Measurements from ENCODE around the gene ZNF701. TPM values are rescaled to one million over a fixed set of nuclear protein-coding genes. Genes with fewer than 3 reads are reported as not detected.

Gene ZNF701
- total RNA-seq (2022) (not detected in 2 replicates), Bru-seq, nascent RNA (not detected), BruChase-seq, experiment 1, labeled RNA remaining after a 6-hour chase (percentile 1 among the genes with signal in this experiment), BruChase-seq, experiment 2, labeled RNA remaining after a 2-hour chase (percentile 3 among the genes with signal in this experiment)
- long read RNA-seq, result 0 reads

GRCh38 chr19:52570000-52570861 lies at the start of gene ZNF701:
Gene ZNF701 (plus strand): TSS chr19:52570287. CDS start chr19:52574148, 3,861 bp downstream.
- H3K4me1 Mint-ChIP-seq (ENCODE audit: low read depth, unreplicated experiment), result no peaks in the 10 kb centered on the region
- CTCF ChIA-PET, result no interaction called here
- H3K27me3 Mint-ChIP-seq (ENCODE audit: unreplicated experiment), result no peaks in the 10 kb centered on the region
- H3K4me3 Mint-ChIP-seq (ENCODE audit: low read depth, unreplicated experiment), result no peak within 1 kb of the TSS
- H3K36me3 Mint-ChIP-seq (ENCODE audit: insufficient read depth, unreplicated experiment), result no peaks in the 10 kb centered on the region
- no TSS peak for BruUV-seq (replicated peaks)
- TF ChIP-seq, protein P1, sequence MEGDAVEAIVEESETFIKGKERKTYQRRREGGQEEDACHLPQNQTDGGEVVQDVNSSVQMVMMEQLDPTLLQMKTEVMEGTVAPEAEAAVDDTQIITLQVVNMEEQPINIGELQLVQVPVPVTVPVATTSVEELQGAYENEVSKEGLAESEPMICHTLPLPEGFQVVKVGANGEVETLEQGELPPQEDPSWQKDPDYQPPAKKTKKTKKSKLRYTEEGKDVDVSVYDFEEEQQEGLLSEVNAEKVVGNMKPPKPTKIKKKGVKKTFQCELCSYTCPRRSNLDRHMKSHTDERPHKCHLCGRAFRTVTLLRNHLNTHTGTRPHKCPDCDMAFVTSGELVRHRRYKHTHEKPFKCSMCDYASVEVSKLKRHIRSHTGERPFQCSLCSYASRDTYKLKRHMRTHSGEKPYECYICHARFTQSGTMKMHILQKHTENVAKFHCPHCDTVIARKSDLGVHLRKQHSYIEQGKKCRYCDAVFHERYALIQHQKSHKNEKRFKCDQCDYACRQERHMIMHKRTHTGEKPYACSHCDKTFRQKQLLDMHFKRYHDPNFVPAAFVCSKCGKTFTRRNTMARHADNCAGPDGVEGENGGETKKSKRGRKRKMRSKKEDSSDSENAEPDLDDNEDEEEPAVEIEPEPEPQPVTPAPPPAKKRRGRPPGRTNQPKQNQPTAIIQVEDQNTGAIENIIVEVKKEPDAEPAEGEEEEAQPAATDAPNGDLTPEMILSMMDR (IDR thresholded peaks at IDR 0.05; ENCODE audit: unreplicated experiment), result no peak
- H3K27ac Mint-ChIP-seq (ENCODE audit: unreplicated experiment), result no peak within 1 kb of the TSS
- intact Hi-C loops (cut with micrococcal nuclease; ENCODE audit: unreplicated experiment), result no loop called here
- no peak for DNase-seq
- H3K9me3 Mint-ChIP-seq (ENCODE audit: low read depth, unreplicated experiment), result peaks cover 13% of the 10 kb centered on the region

- BruUV-seq (replicated peaks), result no TSS peak
- Mint-ChIP-seq H3K4me3 (ENCODE audit: low read depth, unreplicated experiment) (no peak overlapping the region), H3K36me3 (ENCODE audit: insufficient read depth, unreplicated experiment) (peaks cover 7% of the 10 kb centered on the region), H3K4me1 (ENCODE audit: low read depth, unreplicated experiment) (no peaks in the 10 kb centered on the region), H3K27ac (ENCODE audit: unreplicated experiment) (no peak overlapping the region), H3K27me3 (ENCODE audit: unreplicated experiment) (no peaks in the 10 kb centered on the region), H3K9me3 (ENCODE audit: low read depth, unreplicated experiment) (peaks cover 10% of the 10 kb centered on the region)
- no peak for DNase-seq
- TF ChIP-seq, protein P1 (IDR thresholded peaks at IDR 0.05; ENCODE audit: unreplicated experiment), result no peak
- CTCF ChIA-PET, result no interaction called here
- intact Hi-C loops (cut with micrococcal nuclease; ENCODE audit: unreplicated experiment), result no loop called here
Observed at GRCh38 chr19:52522551-52522950, 47.5 kb upstream of the ZNF701 start.

DNA sequence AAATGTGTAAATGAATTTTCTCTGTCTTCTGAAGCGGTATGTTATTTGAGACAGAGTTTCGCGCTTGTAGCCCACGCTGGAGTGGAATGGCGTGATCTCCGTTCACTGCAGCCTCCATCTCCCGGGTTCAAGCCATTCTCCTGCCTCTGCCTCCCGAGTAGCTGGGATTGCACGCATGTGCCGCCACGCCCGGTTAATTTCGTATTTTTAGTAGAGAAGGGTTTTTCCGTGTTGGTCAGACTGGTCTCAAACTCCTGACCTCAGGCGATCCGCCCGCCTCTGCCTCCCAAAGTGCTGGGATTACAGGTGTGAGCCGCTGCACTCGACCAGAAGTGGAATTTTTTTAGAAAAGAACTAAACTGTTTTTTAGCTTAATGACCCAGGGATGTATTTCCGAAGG lies 46.0 kb upstream of the ZNF701 start:
- H3K36me3 Mint-ChIP-seq (ENCODE audit: insufficient read depth, unreplicated experiment), result peaks cover 9% of the 10 kb centered on the region
- CTCF ChIA-PET, result no interaction called here
- H3K4me1 Mint-ChIP-seq (ENCODE audit: low read depth, unreplicated experiment), result no peaks in the 10 kb centered on the region
- H3K27me3 Mint-ChIP-seq (ENCODE audit: unreplicated experiment), result no peaks in the 10 kb centered on the region
- TF ChIP-seq, protein P1 (IDR thresholded peaks at IDR 0.05; ENCODE audit: unreplicated experiment), result no peak
- intact Hi-C loops (cut with micrococcal nuclease; ENCODE audit: unreplicated experiment), result no loop called here
- DNase-seq, result no peak
- no TSS peak for BruUV-seq (replicated peaks)
- H3K27ac Mint-ChIP-seq (ENCODE audit: unreplicated experiment), result no peak overlapping the region
- no peak overlapping the region for H3K4me3 Mint-ChIP-seq (ENCODE audit: low read depth, unreplicated experiment)
- peaks cover 21% of the 10 kb centered on the region for H3K9me3 Mint-ChIP-seq (ENCODE audit: low read depth, unreplicated experiment)

DNA sequence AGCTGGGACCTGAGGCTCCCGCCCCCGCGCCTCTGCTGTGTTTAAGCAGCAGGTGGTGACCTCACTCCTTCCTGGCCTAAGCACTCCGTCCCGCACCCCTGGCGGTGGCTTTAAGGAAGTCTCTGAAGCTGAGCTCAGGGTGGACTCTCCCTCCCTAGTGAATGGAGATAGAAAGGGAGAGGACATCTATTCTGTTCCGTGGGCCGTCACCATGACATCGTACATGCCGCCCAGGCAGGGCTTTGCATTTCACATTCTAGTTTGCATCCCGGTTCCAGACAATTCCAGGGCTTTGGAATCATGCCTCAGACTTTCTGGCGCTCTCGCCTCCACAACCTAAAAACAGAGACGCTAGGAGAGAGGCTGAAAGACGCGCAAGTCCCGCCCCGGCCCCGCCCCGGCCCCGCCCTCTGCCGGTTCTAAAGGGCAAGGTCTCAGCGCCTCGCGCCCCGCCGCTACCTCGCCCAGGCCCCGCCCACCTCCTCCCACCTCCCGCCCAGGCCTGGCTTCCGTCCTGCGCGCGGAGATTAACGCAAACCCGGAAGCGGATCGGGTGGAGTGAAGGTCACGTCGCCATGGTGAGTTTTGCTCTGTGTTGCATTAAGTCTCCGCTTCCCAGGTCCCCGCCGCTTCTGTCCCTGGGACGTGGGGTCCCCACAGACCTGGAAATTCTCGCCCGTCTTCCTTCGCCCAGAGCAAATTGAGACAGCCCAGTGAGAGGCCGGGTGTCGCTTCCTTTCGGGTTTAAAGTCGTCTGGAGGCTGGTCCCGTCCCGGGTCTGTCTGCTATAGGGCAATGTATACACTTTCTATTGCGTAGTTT lies 42.7 kb upstream of the ZNF701 start, which contains the start of gene ZNF808:
ZNF808 (plus strand) TSS at position 535 of the 822 bp plus-strand sequence. CDS start 15,617 bp downstream, outside the sequence.
- peaks cover 9% of the 10 kb centered on the region for H3K36me3 Mint-ChIP-seq (ENCODE audit: insufficient read depth, unreplicated experiment)
- TF ChIP-seq, protein P1 (IDR thresholded peaks at IDR 0.05; ENCODE audit: unreplicated experiment), result no peak
- no peak within 1 kb of the TSS for H3K4me3 Mint-ChIP-seq (ENCODE audit: low read depth, unreplicated experiment)
- H3K27me3 Mint-ChIP-seq (ENCODE audit: unreplicated experiment), result no peaks in the 10 kb centered on the region
- CTCF ChIA-PET, result no interaction called here
- H3K9me3 Mint-ChIP-seq (ENCODE audit: low read depth, unreplicated experiment), result peaks cover 11% of the 10 kb centered on the region
- intact Hi-C loops (cut with micrococcal nuclease; ENCODE audit: unreplicated experiment), result no loop called here
- BruUV-seq (replicated peaks), result no TSS peak
- no peaks in the 10 kb centered on the region for H3K4me1 Mint-ChIP-seq (ENCODE audit: low read depth, unreplicated experiment)
- no peak for DNase-seq
- no peak within 1 kb of the TSS for H3K27ac Mint-ChIP-seq (ENCODE audit: unreplicated experiment)

Data from Calu3 (cell line).